SK-N-SH (cell line): ENCODE measurements around the gene BTD. TPM values are rescaled to one million over a fixed set of nuclear protein-coding genes. Genes with fewer than 3 reads are reported as not detected.

Experiments used
- CTCF ChIA-PET: fragments of 300-600, 350-600 bp; formaldehyde crosslinking; extraction: SDS; loops from one replicate; lab custom pipeline; 2021; lab: Yijun Ruan, JAX
- POLR2A ChIA-PET: fragments of 350-600 bp; sonication (Branson Sonifier 250); formaldehyde crosslinking; extraction: SDS; loops from one replicate; lab custom pipeline; 2020; ENCODE audit warnings: antibody characterized with exemption, inconsistent platforms; lab: Yijun Ruan, JAX
- DNase-seq: peaks from one replicate; pipeline ENCODE4 v3.0.0; 2012
- H2AFZ ChIP-seq: fragments of 200-600 bp; sonication (generic); 2 replicates; pipeline ENCODE4 v1.8.1; 2016; ENCODE audit warnings: antibody characterized with exemption, mild to moderate bottlenecking, low read depth
- H3F3A ChIP-seq: fragments of 200-600 bp; sonication (generic); replicated peaks from 2 replicates; pipeline ENCODE3; 2016; ENCODE audit warnings: antibody characterized with exemption, mild to moderate bottlenecking; ENCODE audit not compliant: insufficient read depth
- H3K27ac ChIP-seq, 2 experiments: fragments of 200-500 bp in 1 of 2; fragments of 200-600 bp in 1 of 2; sonication (Bioruptor generic) in 1 of 2; sonication (generic), shearing (Covaris generic) in 1 of 2; 2 replicates each; pipeline versions ENCODE4 v1.5.1 to v1.6.1; 2014 to 2016; ENCODE audit warnings: low read depth in 2 of 2, inconsistent platforms in 1 of 2, low read length in 1 of 2, mild to moderate bottlenecking in 1 of 2, mixed read lengths in 1 of 2
- H3K27me3 ChIP-seq: fragments of 200-600 bp; sonication (generic), shearing (Covaris generic); 2 replicates; pipeline ENCODE4 v1.6.1; 2016; ENCODE audit warnings: mixed run types; ENCODE audit not compliant: insufficient read depth
- H3K36me3 ChIP-seq, 2 experiments: fragments of 200-500 bp in 1 of 2; fragments of 200-600 bp in 1 of 2; sonication (Bioruptor generic) in 1 of 2; sonication (generic) in 1 of 2; replicated peaks in 1 of 2; 2 replicates each; pipeline versions ENCODE3 to v1.5.1; 2014 to 2016; ENCODE audit warnings: low read length in 1 of 2, mild to moderate bottlenecking in 1 of 2; ENCODE audit not compliant: insufficient read depth in 2 of 2, control insufficient read depth in 1 of 2
- H3K4me1 ChIP-seq, 2 experiments: fragments of 200-500 bp in 1 of 2; fragments of 200-600 bp in 1 of 2; sonication (Bioruptor generic) in 1 of 2; sonication (generic), shearing (Covaris generic) in 1 of 2; 2 replicates each; pipeline versions ENCODE4 v1.5.1 to v1.6.1; 2014 to 2016; ENCODE audit warnings: low read depth in 1 of 2, low read length in 1 of 2, mixed run types in 1 of 2; ENCODE audit not compliant: insufficient read depth in 2 of 2, control insufficient read depth in 1 of 2
- H3K4me2 ChIP-seq: fragments of 200-600 bp; sonication (generic), shearing (Covaris generic); 2 replicates; pipeline ENCODE4 v1.6.1; 2017; ENCODE audit warnings: mixed run types
- H3K4me3 ChIP-seq, 2 experiments: fragments of 200-500 bp in 1 of 2; fragments of 200-600 bp in 1 of 2; sonication (Bioruptor generic) in 1 of 2; sonication (generic), shearing (Covaris generic) in 1 of 2; 2 replicates each; pipeline versions ENCODE4 v1.5.1 to v1.8.1; 2014 to 2016; ENCODE audit warnings: low read depth in 2 of 2, inconsistent platforms in 1 of 2, low read length in 1 of 2, mild to moderate bottlenecking in 1 of 2, mixed read lengths in 1 of 2, moderate library complexity in 1 of 2
- H3K79me2 ChIP-seq: fragments of 200-600 bp; sonication (generic); 2 replicates; pipeline ENCODE4 v1.8.1; 2017; ENCODE audit warnings: mild to moderate bottlenecking; ENCODE audit not compliant: insufficient read depth
- H3K9ac ChIP-seq: fragments of 200-600 bp; sonication (generic); 2 replicates; pipeline ENCODE4 v1.6.1; 2017; ENCODE audit warnings: mixed run types
- H3K9me2 ChIP-seq: fragments of 200-600 bp; sonication (generic); 2 replicates; pipeline ENCODE4 v1.6.1; 2017; ENCODE audit warnings: mixed run types
- H3K9me3 ChIP-seq: fragments of 200-600 bp; sonication (generic); 2 replicates; pipeline ENCODE4 v1.6.1; 2017; ENCODE audit warnings: mixed run types, mild to moderate bottlenecking, moderate library complexity
- H4K20me1 ChIP-seq: fragments of 200-600 bp; sonication (generic); 2 replicates; pipeline ENCODE4 v1.6.1; 2017; ENCODE audit warnings: mild to moderate bottlenecking, mixed run types; ENCODE audit not compliant: insufficient read depth
- ELF1 ChIP-seq: IDR thresholded peaks from 2 replicates; pipeline ENCODE4 v1.4.0; 2012
- EP300 ChIP-seq, 2 experiments: IDR thresholded peaks; 2 replicates each; pipeline versions ENCODE4 v1.4.0 to v1.6.1; 2012; ENCODE audit warnings: borderline replicate concordance in 1 of 2, low read depth in 1 of 2, low read length in 1 of 2
- EZH2phosphoT487 ChIP-seq: fragments of 200-600 bp; sonication (generic); IDR thresholded peaks from 2 replicates; pipeline ENCODE4 v1.6.1; 2017; ENCODE audit warnings: low read depth, mixed run types, mild to moderate bottlenecking, antibody characterized with exemption, moderate library complexity, borderline replicate concordance
- FOXM1 ChIP-seq: IDR thresholded peaks from 2 replicates; pipeline ENCODE4 v1.4.0; 2012; ENCODE audit warnings: low read depth, mild to moderate bottlenecking
- JUND ChIP-seq: IDR thresholded peaks from 2 replicates; pipeline ENCODE4 v1.4.0; 2012
- MEF2A ChIP-seq: IDR thresholded peaks from 2 replicates; pipeline ENCODE4 v1.4.0; 2012; ENCODE audit warnings: low read depth, borderline replicate concordance
- NFIC ChIP-seq: IDR thresholded peaks from 2 replicates; pipeline ENCODE4 v1.4.0; 2012; ENCODE audit warnings: borderline replicate concordance
- NRF1 ChIP-seq: IDR thresholded peaks from 2 replicates; pipeline ENCODE4 v1.6.1; 2012; ENCODE audit warnings: low read depth, mild to moderate bottlenecking, low read length
- POLR2AphosphoS5 ChIP-seq: IDR thresholded peaks from 2 replicates; pipeline ENCODE4 v1.6.1; 2012; ENCODE audit warnings: low read depth, low read length
- RAD21 ChIP-seq: IDR thresholded peaks from 2 replicates; pipeline ENCODE4 v1.6.1; 2012; ENCODE audit warnings: mild to moderate bottlenecking, low read length
- RCOR1 ChIP-seq: fragments of 150-350 bp; IDR thresholded peaks from 2 replicates; pipeline ENCODE4 v1.6.1; 2017; ENCODE audit warnings: antibody characterized with exemption, low read length
- RFX5 ChIP-seq: IDR thresholded peaks from 2 replicates; pipeline ENCODE4 v1.6.1; 2012; ENCODE audit warnings: mild to moderate bottlenecking, improper control_type of control experiment, low read length
- RXRA ChIP-seq: IDR thresholded peaks from 2 replicates; pipeline ENCODE4 v1.4.0; 2012; ENCODE audit warnings: low read depth, mild to moderate bottlenecking, borderline replicate concordance
- SIN3A ChIP-seq: IDR thresholded peaks from 2 replicates; pipeline ENCODE4 v1.6.1; 2012; ENCODE audit warnings: low read depth, mild to moderate bottlenecking, low read length, moderate library complexity, borderline replicate concordance
- SMC3 ChIP-seq: IDR thresholded peaks from 2 replicates; pipeline ENCODE4 v1.6.1; 2012; ENCODE audit warnings: low read depth, low read length, improper control_type of control experiment
- TAF1 ChIP-seq: IDR thresholded peaks from 2 replicates; pipeline ENCODE4 v1.6.1; 2012; ENCODE audit warnings: low read depth, mild to moderate bottlenecking, low read length, moderate library complexity, borderline replicate concordance
- TEAD4 ChIP-seq: IDR thresholded peaks from 2 replicates; pipeline ENCODE4 v1.4.0; 2012; ENCODE audit warnings: mild to moderate bottlenecking, borderline replicate concordance; ENCODE audit not compliant: insufficient read depth
- YY1 ChIP-seq: IDR thresholded peaks from 2 replicates; pipeline ENCODE4 v1.4.0; 2012; ENCODE audit warnings: low read depth, mild to moderate bottlenecking
- WGBS: methylation state at CpG from one replicate; pipeline ENCODE4 v1.1.6; 2017; ENCODE audit warnings: low lambda C conversion rate; 5-methylcytosine and 5-hydroxymethylcytosine counted together
- polyA plus RNA-seq, 3 experiments: library from polyadenylated mRNA; depleted of rRNA; stranded (reverse); fragments of >200 nt; gene quantifications; 2 replicates each; pipeline ENCODE4 v1.2.3, GENCODE V29; 2012
- TF ChIP-seq, protein P1 (sequence below): fragments of 150-350 bp; IDR thresholded peaks from 2 replicates; pipeline ENCODE4 v1.6.1; 2017; ENCODE audit warnings: antibody characterized with exemption, low read length, low read depth, borderline replicate concordance
- TF ChIP-seq, protein P2 (sequence below): IDR thresholded peaks from 2 replicates; pipeline ENCODE4 v1.4.0; 2012; ENCODE audit warnings: low read depth, borderline replicate concordance
- TF ChIP-seq, protein P3 (sequence below): IDR thresholded peaks from 2 replicates; pipeline ENCODE4 v1.6.1; 2012; ENCODE audit warnings: mild to moderate bottlenecking, low read depth, low read length, moderate library complexity
- TF ChIP-seq, protein P4 (sequence below): IDR thresholded peaks from 2 replicates; pipeline ENCODE4 v1.4.0; 2012; ENCODE audit warnings: low read depth
- TF ChIP-seq, protein P5 (sequence below): fragments of 150-350 bp; IDR thresholded peaks from 2 replicates; pipeline ENCODE4 v1.6.1; 2016; ENCODE audit warnings: mild to moderate bottlenecking, low read depth, low read length
- TF ChIP-seq, protein P6 (sequence below): IDR thresholded peaks from 2 replicates; pipeline ENCODE4 v1.4.0; 2012; ENCODE audit warnings: low read depth, borderline replicate concordance

The BTD gene
- polyA plus RNA-seq, 1 of the 3 experiments (the other 2 are of a cell fraction): 23.6 TPM

DNA sequence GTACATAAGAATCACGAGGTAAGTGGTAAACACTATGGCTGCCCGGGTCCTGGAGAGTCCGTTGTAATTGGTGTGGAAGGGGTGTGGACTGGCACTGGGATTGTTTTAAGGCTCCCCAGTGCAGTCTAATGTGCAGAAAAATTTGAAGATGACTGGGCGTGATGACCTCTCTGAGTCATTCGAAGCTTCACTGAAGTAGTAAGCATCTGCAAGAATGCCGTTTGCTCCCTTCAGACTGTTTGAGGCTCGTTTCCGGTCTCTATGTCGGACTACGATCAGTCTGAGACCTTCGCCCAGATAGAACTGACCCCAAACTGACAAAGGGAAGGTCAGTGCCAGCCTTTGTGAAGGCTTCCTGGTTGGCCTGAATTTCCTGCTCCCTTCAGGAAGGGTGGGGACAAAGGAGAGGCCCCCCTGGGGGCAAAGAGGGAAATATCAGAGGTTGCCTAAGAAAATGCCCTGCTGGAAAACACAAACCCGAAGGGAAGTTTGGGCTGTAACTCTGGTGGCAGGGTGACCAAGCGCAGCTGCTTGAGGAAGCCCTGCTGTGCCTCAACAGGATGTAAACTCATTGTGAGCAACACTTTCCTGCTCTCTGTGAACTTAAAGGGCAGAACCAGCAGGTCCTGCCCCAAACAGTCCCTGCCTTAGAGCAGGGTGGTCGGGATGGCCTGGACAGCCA, 34.6 kb downstream of the BTD start:
- Histone ChIP-seq H3F3A (peaks cover 75% of the 10 kb centered on the region), H3K4me2 (peak overlapping the region; percentile 64), H4K20me1 (no peaks in the 10 kb centered on the region), H3K27ac (peak overlapping the region; percentile 92 to 99), H3K79me2 (peaks cover 12% of the 10 kb centered on the region; the same call in 1 of the 2 replicates), H2AFZ (no peak overlapping the region), H3K9ac (peak overlapping the region; percentile 85), H3K9me2 (no peaks in the 10 kb centered on the region), H3K4me3 (no peak overlapping the region), H3K36me3 (no peaks in the 10 kb centered on the region), H3K27me3 (no peaks in the 10 kb centered on the region), H3K4me1 (peaks cover 42 to 45% of the 10 kb centered on the region in 2 experiments), H3K9me3 (no peaks in the 10 kb centered on the region)
- no peak for DNase-seq
- ChIA-PET CTCF (no interaction called here), POLR2A (no interaction called here)
- WGBS: 18% methylated on average over 11 of the region's 14 CpGs
- peak; percentile 58 for TF ChIP-seq NFIC
- TF ChIP-seq, protein P1, sequence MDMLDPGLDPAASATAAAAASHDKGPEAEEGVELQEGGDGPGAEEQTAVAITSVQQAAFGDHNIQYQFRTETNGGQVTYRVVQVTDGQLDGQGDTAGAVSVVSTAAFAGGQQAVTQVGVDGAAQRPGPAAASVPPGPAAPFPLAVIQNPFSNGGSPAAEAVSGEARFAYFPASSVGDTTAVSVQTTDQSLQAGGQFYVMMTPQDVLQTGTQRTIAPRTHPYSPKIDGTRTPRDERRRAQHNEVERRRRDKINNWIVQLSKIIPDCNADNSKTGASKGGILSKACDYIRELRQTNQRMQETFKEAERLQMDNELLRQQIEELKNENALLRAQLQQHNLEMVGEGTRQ: no peak
- TF ChIP-seq, protein P2, sequence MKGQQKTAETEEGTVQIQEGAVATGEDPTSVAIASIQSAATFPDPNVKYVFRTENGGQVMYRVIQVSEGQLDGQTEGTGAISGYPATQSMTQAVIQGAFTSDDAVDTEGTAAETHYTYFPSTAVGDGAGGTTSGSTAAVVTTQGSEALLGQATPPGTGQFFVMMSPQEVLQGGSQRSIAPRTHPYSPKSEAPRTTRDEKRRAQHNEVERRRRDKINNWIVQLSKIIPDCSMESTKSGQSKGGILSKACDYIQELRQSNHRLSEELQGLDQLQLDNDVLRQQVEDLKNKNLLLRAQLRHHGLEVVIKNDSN: 0 out of 2 replicates have a peak, but pooled peaks have one; percentile 7
- TF ChIP-seq, protein P3, sequence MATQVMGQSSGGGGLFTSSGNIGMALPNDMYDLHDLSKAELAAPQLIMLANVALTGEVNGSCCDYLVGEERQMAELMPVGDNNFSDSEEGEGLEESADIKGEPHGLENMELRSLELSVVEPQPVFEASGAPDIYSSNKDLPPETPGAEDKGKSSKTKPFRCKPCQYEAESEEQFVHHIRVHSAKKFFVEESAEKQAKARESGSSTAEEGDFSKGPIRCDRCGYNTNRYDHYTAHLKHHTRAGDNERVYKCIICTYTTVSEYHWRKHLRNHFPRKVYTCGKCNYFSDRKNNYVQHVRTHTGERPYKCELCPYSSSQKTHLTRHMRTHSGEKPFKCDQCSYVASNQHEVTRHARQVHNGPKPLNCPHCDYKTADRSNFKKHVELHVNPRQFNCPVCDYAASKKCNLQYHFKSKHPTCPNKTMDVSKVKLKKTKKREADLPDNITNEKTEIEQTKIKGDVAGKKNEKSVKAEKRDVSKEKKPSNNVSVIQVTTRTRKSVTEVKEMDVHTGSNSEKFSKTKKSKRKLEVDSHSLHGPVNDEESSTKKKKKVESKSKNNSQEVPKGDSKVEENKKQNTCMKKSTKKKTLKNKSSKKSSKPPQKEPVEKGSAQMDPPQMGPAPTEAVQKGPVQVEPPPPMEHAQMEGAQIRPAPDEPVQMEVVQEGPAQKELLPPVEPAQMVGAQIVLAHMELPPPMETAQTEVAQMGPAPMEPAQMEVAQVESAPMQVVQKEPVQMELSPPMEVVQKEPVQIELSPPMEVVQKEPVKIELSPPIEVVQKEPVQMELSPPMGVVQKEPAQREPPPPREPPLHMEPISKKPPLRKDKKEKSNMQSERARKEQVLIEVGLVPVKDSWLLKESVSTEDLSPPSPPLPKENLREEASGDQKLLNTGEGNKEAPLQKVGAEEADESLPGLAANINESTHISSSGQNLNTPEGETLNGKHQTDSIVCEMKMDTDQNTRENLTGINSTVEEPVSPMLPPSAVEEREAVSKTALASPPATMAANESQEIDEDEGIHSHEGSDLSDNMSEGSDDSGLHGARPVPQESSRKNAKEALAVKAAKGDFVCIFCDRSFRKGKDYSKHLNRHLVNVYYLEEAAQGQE: peak; percentile 50; the same call in 1 of the 2 replicates
- TF ChIP-seq RCOR1: no peak
- TF ChIP-seq JUND: peak; percentile 87
- peak; percentile 41; the same call in 1 of the 2 replicates for TF ChIP-seq MEF2A
- TF ChIP-seq YY1: peak; percentile 57; the same call in 1 of the 2 replicates
- TF ChIP-seq, protein P4, sequence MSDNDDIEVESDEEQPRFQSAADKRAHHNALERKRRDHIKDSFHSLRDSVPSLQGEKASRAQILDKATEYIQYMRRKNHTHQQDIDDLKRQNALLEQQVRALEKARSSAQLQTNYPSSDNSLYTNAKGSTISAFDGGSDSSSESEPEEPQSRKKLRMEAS: peak; percentile 91
- no peak for TF ChIP-seq RFX5
- peak; percentile 74; the same call in 1 of the 2 replicates for TF ChIP-seq POLR2AphosphoS5
- peak; percentile 70 for TF ChIP-seq TEAD4
- peak in 1 of 2 experiments; percentile 88; a peak in 2 of 4 replicates for TF ChIP-seq EP300 (IDR thresholded peaks at IDR 0.05; ENCODE audit: borderline replicate concordance in 1 of 2, low read depth in 1 of 2, low read length in 1 of 2)
- TF ChIP-seq, protein P5, sequence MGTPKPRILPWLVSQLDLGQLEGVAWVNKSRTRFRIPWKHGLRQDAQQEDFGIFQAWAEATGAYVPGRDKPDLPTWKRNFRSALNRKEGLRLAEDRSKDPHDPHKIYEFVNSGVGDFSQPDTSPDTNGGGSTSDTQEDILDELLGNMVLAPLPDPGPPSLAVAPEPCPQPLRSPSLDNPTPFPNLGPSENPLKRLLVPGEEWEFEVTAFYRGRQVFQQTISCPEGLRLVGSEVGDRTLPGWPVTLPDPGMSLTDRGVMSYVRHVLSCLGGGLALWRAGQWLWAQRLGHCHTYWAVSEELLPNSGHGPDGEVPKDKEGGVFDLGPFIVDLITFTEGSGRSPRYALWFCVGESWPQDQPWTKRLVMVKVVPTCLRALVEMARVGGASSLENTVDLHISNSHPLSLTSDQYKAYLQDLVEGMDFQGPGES: no peak
- TF ChIP-seq FOXM1: peak; percentile 44
- TF ChIP-seq EZH2phosphoT487: no peak
- TF ChIP-seq TAF1: peak; percentile 42; the same call in 1 of the 2 replicates
- TF ChIP-seq RAD21: no peak
- peak; percentile 14; the same call in 1 of the 2 replicates for TF ChIP-seq ELF1
- TF ChIP-seq SMC3: no peak
- TF ChIP-seq RXRA: peak; percentile 92; the same call in 1 of the 2 replicates
- no peak for TF ChIP-seq NRF1
- TF ChIP-seq, protein P6, sequence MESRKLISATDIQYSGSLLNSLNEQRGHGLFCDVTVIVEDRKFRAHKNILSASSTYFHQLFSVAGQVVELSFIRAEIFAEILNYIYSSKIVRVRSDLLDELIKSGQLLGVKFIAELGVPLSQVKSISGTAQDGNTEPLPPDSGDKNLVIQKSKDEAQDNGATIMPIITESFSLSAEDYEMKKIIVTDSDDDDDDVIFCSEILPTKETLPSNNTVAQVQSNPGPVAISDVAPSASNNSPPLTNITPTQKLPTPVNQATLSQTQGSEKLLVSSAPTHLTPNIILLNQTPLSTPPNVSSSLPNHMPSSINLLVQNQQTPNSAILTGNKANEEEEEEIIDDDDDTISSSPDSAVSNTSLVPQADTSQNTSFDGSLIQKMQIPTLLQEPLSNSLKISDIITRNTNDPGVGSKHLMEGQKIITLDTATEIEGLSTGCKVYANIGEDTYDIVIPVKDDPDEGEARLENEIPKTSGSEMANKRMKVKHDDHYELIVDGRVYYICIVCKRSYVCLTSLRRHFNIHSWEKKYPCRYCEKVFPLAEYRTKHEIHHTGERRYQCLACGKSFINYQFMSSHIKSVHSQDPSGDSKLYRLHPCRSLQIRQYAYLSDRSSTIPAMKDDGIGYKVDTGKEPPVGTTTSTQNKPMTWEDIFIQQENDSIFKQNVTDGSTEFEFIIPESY: no peak; the same call in 1 of the 2 replicates
- 0 out of 2 replicates have a peak, but pooled peaks have one; percentile 17 for TF ChIP-seq SIN3A
